H9 (cell line): ENCODE data around the gene AP2S1. TPM values are rescaled to one million over a fixed set of nuclear protein-coding genes. Genes with fewer than 3 reads are reported as not detected.
A peak's percentile ranks its signal among the peaks of the same experiment; 100 is the strongest.

ENCODE experiments used
- DNase-seq: peaks from one replicate; pipeline ENCODE4 v3.0.0-alpha.2; 2017
- H2AFZ ChIP-seq: one replicate; pipeline ENCODE4 v1.6.1; 2013; ENCODE audit warnings: mild to moderate bottlenecking, low read length, control low read depth, moderate library complexity
- H2AK5ac ChIP-seq: 2 replicates; pipeline ENCODE4 v1.6.1; 2013; ENCODE audit warnings: low read length, control low read depth, mixed read lengths; ENCODE audit not compliant: insufficient read length
- H2BK120ac ChIP-seq: one replicate; pipeline ENCODE4 v1.6.1; 2013; ENCODE audit warnings: low read depth, mild to moderate bottlenecking, low read length, control low read depth, inconsistent platforms; ENCODE audit not compliant: poor library complexity, severe bottlenecking
- H2BK12ac ChIP-seq: 2 replicates; pipeline ENCODE4 v1.6.1; 2013; ENCODE audit warnings: low read length, control low read depth, mixed read lengths, low read depth; ENCODE audit not compliant: insufficient read length
- H2BK15ac ChIP-seq: 2 replicates; pipeline ENCODE4 v1.6.1; 2013; ENCODE audit warnings: low read depth, low read length, control low read depth
- H2BK20ac ChIP-seq: one replicate; pipeline ENCODE4 v1.6.1; 2013; ENCODE audit warnings: low read depth, mild to moderate bottlenecking, low read length, control low read depth, inconsistent platforms; ENCODE audit not compliant: poor library complexity, severe bottlenecking
- H2BK5ac ChIP-seq: 2 replicates; pipeline ENCODE4 v1.6.1; 2013; ENCODE audit warnings: low read length, control low read depth, mixed read lengths; ENCODE audit not compliant: insufficient read length
- H3K14ac ChIP-seq: 2 replicates; pipeline ENCODE4 v1.6.1; 2013; ENCODE audit warnings: low read length, control low read depth; ENCODE audit not compliant: insufficient read depth
- H3K18ac ChIP-seq: 2 replicates; pipeline ENCODE4 v1.6.1; 2013; ENCODE audit warnings: low read depth, mild to moderate bottlenecking, mixed read lengths, low read length, control low read depth; ENCODE audit not compliant: insufficient read length
- H3K23ac ChIP-seq: 2 replicates; pipeline ENCODE4 v1.6.1; 2013; ENCODE audit warnings: low read length, control low read depth, mixed read lengths, low read depth; ENCODE audit not compliant: insufficient read length
- H3K23me2 ChIP-seq: 2 replicates; pipeline ENCODE4 v1.6.1; 2013; ENCODE audit warnings: low read depth, mild to moderate bottlenecking, mixed read lengths, low read length, control low read depth; ENCODE audit not compliant: insufficient read length, poor library complexity, severe bottlenecking
- H3K27ac ChIP-seq: 2 replicates; pipeline ENCODE4 v1.5.1; 2013; ENCODE audit warnings: low read length, control low read depth, mixed read lengths, low read depth; ENCODE audit not compliant: insufficient read length
- H3K27me3 ChIP-seq: 2 replicates; pipeline ENCODE4 v1.6.1; 2013; ENCODE audit warnings: low read length, control low read depth, inconsistent platforms; ENCODE audit not compliant: insufficient read depth
- H3K4ac ChIP-seq: 2 replicates; pipeline ENCODE4 v1.6.1; 2013; ENCODE audit warnings: low read depth, mild to moderate bottlenecking, control low read depth, inconsistent platforms, low read length, moderate library complexity
- H3K4me1 ChIP-seq: 2 replicates; pipeline ENCODE4 v1.6.1; 2013; ENCODE audit warnings: low read length, control low read depth, inconsistent platforms; ENCODE audit not compliant: insufficient read depth
- H3K4me2 ChIP-seq: 2 replicates; pipeline ENCODE4 v1.6.1; 2013; ENCODE audit warnings: low read length, control low read depth, mixed read lengths; ENCODE audit not compliant: insufficient read length, insufficient read depth
- H3K56ac ChIP-seq: 2 replicates; pipeline ENCODE4 v1.6.1; 2013; ENCODE audit warnings: low read depth, mild to moderate bottlenecking, mixed read lengths, low read length, control low read depth; ENCODE audit not compliant: insufficient read length
- H3K79me1 ChIP-seq: 2 replicates; pipeline ENCODE4 v1.6.1; 2013; ENCODE audit warnings: low read depth, mild to moderate bottlenecking, moderate library complexity, low read length, control low read depth, inconsistent platforms; ENCODE audit not compliant: insufficient read depth, poor library complexity, severe bottlenecking
- H3K79me2 ChIP-seq: 2 replicates; pipeline ENCODE4 v1.6.1; 2013; ENCODE audit warnings: low read length, control low read depth, inconsistent platforms; ENCODE audit not compliant: insufficient read depth
- H3K9ac ChIP-seq: 2 replicates; pipeline ENCODE4 v1.6.1; 2013; ENCODE audit warnings: low read length, control low read depth, mixed read lengths; ENCODE audit not compliant: insufficient read length; ENCODE audit errors: extremely low read depth
- H3K9me3 ChIP-seq: one replicate; pipeline ENCODE4 v1.6.1; 2013; ENCODE audit warnings: low read depth, low read length, inconsistent platforms; ENCODE audit not compliant: control insufficient read depth
- H3T11ph ChIP-seq: one replicate; pipeline ENCODE4 v1.6.1; 2013; ENCODE audit warnings: mild to moderate bottlenecking, low read length, control low read depth, inconsistent platforms
- H4K20me1 ChIP-seq: one replicate; pipeline ENCODE4 v1.6.1; 2013; ENCODE audit not compliant: control insufficient read depth, insufficient read length, insufficient read depth
- H4K5ac ChIP-seq: 2 replicates; pipeline ENCODE4 v1.6.1; 2013; ENCODE audit warnings: low read depth, mild to moderate bottlenecking, mixed read lengths, low read length, control low read depth; ENCODE audit not compliant: insufficient read length
- H4K8ac ChIP-seq: replicated peaks from 2 replicates; pipeline ENCODE4 v1.6.1; 2013; ENCODE audit warnings: low read length, control low read depth, mixed read lengths, low read depth; ENCODE audit not compliant: insufficient read length
- H4K91ac ChIP-seq: 2 replicates; pipeline ENCODE4 v1.6.1; 2013; ENCODE audit warnings: low read depth, mild to moderate bottlenecking, moderate library complexity, mixed read lengths, low read length, control low read depth; ENCODE audit not compliant: insufficient read length
- H3K27ac Mint-ChIP-seq, 3 experiments: 2 replicates in 2 of 3; 3 replicates in 1 of 3; pipeline ENCODE4 v1.8.0; 2020 to 2021; ENCODE audit warnings: mixed read lengths in 3 of 3, mild to moderate bottlenecking in 1 of 3, moderate library complexity in 1 of 3
- H3K27me3 Mint-ChIP-seq: 2 replicates; pipeline ENCODE4 v1.8.0; 2021; ENCODE audit warnings: low read depth, mild to moderate bottlenecking, moderate library complexity, mixed read lengths
- H3K36me3 Mint-ChIP-seq, 3 experiments: 2 replicates in 2 of 3; 3 replicates in 1 of 3; pipeline ENCODE4 v1.8.0; 2020 to 2021; ENCODE audit warnings: low read depth in 3 of 3, mixed read lengths in 3 of 3; ENCODE audit not compliant: insufficient read depth in 1 of 3
- H3K4me1 Mint-ChIP-seq, 2 experiments: 2 replicates each; pipeline ENCODE4 v1.8.0; 2020; ENCODE audit warnings: mixed read lengths in 2 of 2
- H3K4me3 Mint-ChIP-seq, 2 experiments: 2 replicates in 1 of 2; 3 replicates in 1 of 2; pipeline ENCODE4 v1.8.0; 2020 to 2021; ENCODE audit warnings: mild to moderate bottlenecking in 2 of 2, mixed read lengths in 2 of 2, moderate library complexity in 1 of 2
- H3K9me3 Mint-ChIP-seq, 2 experiments: 2 replicates in 1 of 2; 3 replicates in 1 of 2; pipeline ENCODE4 v1.8.0; 2020; ENCODE audit warnings: mild to moderate bottlenecking in 2 of 2, mixed read lengths in 2 of 2, moderate library complexity in 1 of 2
- CTCF ChIP-seq: fragments of 200-600 bp; sonication (generic); conservative IDR thresholded peaks from 3 replicates; pipeline ENCODE4 v1.8.0; 2021; ENCODE audit warnings: antibody characterized with exemption, mild to moderate bottlenecking
- WGBS: extraction: QIAGEN DNeasy Blood & Tissue Kit; methylation state at CpG from one replicate; pipeline ENCODE4 v1.1.7; 2013; ENCODE audit warnings: missing lambda C conversion rate, low lambda C conversion rate, mixed read lengths; ENCODE audit not compliant: insufficient read length; ENCODE audit errors: extremely low coverage; 5-methylcytosine and 5-hydroxymethylcytosine counted together
- total RNA-seq: library from RNA; stranded (reverse); gene quantifications from 2 replicates; pipeline ENCODE4 v1.2.1, GENCODE V29; 2021

Gene AP2S1
- total RNA-seq, 1 experiment from 2014 or later = 193 TPM

GRCh38 chr19:46890423-46891170, 40.0 kb upstream of the AP2S1 start:
- DNase-seq = no peak
- Histone ChIP-seq H3K27ac (no peak overlapping the region), H3K9ac (no peak overlapping the region)

More at GRCh38 chr19:46890423-46891170, 40.0 kb upstream of the AP2S1 start:
- Histone ChIP-seq H2BK15ac (no peak overlapping the region), H2BK120ac (no peak overlapping the region), H3K9me3 (no peaks in the 10 kb centered on the region), H2AK5ac (no peak overlapping the region), H3K4me2 (no peak overlapping the region), H4K5ac (no peak overlapping the region), H2AFZ (no peak overlapping the region), H3K4ac (no peak overlapping the region), H4K91ac (no peak overlapping the region), H4K20me1 (no peaks in the 10 kb centered on the region), H3K79me1 (peaks cover 7% of the 10 kb centered on the region), H2BK12ac (no peak overlapping the region), H3K23ac (no peak overlapping the region), H3K23me2 (no peaks in the 10 kb centered on the region), H3K56ac (no peak overlapping the region), H2BK5ac (no peak overlapping the region), H3K4me1 (peaks cover 7% of the 10 kb centered on the region; the same call in 1 of the 2 replicates), H3K14ac (no peak overlapping the region), H3K18ac (no peak overlapping the region), H3T11ph (no peak overlapping the region), H3K27me3 (peaks cover 2% of the 10 kb centered on the region; the same call in 1 of the 2 replicates), H2BK20ac (no peak overlapping the region), H3K79me2 (peaks cover 12% of the 10 kb centered on the region; the same call in 1 of the 2 replicates), H4K8ac (no peak overlapping the region)
- no peak for TF ChIP-seq CTCF
- no peaks in the 10 kb centered on the region for H3K27me3 Mint-ChIP-seq
- H3K27ac Mint-ChIP-seq = peak overlapping the region in 1 of 3 experiments; percentile 32; a peak in 3 of 7 replicates
- H3K9me3 Mint-ChIP-seq = no peaks in the 10 kb centered on the region
- WGBS = no CpG with 5 or more reads among the region's 3 CpGs
- H3K4me1 Mint-ChIP-seq = peaks cover 13 to 21% of the 10 kb centered on the region in 2 experiments
- no peak overlapping the region for H3K4me3 Mint-ChIP-seq
- H3K36me3 Mint-ChIP-seq = peaks cover 4 to 16% (median 4%) of the 10 kb centered on the region in 3 experiments; a peak in 5 of 7 replicates
